ENCODE measurements around the gene MAPT.

MAPT gene

DNA sequence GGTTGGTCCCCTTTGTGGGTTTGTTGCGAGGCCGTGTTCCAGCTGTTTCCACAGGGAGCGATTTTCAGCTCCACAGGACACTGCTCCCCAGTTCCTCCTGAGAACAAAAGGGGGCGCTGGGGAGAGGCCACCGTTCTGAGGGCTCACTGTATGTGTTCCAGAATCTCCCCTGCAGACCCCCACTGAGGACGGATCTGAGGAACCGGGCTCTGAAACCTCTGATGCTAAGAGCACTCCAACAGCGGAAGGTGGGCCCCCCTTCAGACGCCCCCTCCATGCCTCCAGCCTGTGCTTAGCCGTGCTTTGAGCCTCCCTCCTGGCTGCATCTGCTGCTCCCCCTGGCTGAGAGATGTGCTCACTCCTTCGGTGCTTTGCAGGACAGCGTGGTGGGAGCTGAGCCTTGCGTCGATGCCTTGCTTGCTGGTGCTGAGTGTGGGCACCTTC, 77.4 kb downstream of the MAPT start:
- no peak overlapping the region for H3K4me3 ChIP-seq (ENCODE audit: low read depth, low read length)
- TF ChIP-seq, protein P1, sequence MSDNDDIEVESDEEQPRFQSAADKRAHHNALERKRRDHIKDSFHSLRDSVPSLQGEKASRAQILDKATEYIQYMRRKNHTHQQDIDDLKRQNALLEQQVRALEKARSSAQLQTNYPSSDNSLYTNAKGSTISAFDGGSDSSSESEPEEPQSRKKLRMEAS (IDR thresholded peaks at IDR 0.05; ENCODE audit: low read depth, low read length), result no peak
- TF ChIP-seq, protein P2, sequence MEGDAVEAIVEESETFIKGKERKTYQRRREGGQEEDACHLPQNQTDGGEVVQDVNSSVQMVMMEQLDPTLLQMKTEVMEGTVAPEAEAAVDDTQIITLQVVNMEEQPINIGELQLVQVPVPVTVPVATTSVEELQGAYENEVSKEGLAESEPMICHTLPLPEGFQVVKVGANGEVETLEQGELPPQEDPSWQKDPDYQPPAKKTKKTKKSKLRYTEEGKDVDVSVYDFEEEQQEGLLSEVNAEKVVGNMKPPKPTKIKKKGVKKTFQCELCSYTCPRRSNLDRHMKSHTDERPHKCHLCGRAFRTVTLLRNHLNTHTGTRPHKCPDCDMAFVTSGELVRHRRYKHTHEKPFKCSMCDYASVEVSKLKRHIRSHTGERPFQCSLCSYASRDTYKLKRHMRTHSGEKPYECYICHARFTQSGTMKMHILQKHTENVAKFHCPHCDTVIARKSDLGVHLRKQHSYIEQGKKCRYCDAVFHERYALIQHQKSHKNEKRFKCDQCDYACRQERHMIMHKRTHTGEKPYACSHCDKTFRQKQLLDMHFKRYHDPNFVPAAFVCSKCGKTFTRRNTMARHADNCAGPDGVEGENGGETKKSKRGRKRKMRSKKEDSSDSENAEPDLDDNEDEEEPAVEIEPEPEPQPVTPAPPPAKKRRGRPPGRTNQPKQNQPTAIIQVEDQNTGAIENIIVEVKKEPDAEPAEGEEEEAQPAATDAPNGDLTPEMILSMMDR (IDR thresholded peaks at IDR 0.05; ENCODE audit: low read depth, low read length), result peak; percentile 41
- no peak for DNase-seq (ENCODE audit: low read depth)

DNA sequence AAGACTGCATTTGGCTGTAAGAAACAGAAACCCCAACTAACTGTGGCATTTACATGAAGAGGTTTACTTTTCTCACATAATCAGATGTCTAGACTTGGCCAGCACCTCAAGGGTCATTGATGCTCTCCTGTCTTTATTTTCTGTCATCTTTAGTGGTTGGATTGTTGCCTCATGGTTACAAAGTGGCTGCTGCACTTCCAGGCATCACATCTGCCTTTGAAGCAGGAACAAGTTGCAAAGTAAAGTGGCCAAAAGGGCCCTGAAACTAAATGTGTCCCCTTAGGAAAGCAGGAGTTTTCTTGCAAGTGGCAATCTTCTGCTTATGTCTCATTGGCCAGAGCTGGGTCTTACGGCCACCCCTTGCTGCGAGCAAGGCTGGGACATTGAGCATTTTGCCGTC, 78.2 kb downstream of the MAPT start:
- no peak for DNase-seq (ENCODE audit: low read depth)
- no peak for TF ChIP-seq MYC (IDR thresholded peaks at IDR 0.05; ENCODE audit: low read depth, low read length)
- TF ChIP-seq, protein P1 (IDR thresholded peaks at IDR 0.05; ENCODE audit: low read depth, low read length), result no peak
- TF ChIP-seq, protein P2 (IDR thresholded peaks at IDR 0.05; ENCODE audit: low read depth, low read length), result no peak
- no peak for TF ChIP-seq POLR2A (IDR thresholded peaks at IDR 0.05; ENCODE audit: extremely low read depth, insufficient read length)
- H3K4me3 ChIP-seq (ENCODE audit: low read depth, low read length), result no peak overlapping the region

DNA sequence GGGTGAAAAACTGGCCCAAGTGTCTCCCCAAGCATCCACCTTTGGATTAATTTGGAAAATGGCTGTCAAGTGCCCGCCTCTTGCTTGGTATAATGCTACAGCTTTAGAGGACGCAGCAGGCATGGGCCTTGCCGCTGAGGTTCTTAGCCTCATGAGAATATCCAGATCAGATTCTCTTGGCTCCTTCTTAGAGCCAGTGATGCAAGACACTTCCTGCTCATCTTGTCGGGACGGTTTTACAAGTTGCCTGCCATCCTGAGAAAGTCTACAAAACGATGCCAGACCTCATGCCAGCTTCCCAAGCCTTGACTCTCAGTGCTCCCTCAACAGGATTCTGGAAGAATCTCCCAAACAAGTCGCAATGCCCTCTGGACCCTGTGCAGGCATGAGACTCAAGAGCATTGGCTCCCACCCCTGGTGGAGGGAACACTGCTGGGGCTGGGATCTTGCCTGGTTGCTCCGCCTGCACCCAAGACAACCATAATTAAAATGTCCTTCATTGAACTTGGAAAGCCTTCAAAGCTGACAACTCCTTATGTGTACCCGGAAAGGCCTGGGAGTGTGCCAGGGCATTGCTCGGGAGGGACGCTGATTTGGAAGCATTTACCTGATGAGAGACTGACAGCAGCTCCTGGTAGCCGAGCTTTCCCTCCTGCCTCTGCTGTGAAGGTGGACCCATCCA, 78.9 kb downstream of the MAPT start:
- DNase-seq (ENCODE audit: low read depth), result no peak
- H3K4me3 ChIP-seq (ENCODE audit: low read depth, low read length), result no peak overlapping the region
- no peak for TF ChIP-seq POLR2A (IDR thresholded peaks at IDR 0.05; ENCODE audit: extremely low read depth, insufficient read length)
- TF ChIP-seq, protein P1 (IDR thresholded peaks at IDR 0.05; ENCODE audit: low read depth, low read length), result no peak
- TF ChIP-seq, protein P2 (IDR thresholded peaks at IDR 0.05; ENCODE audit: low read depth, low read length), result no peak
- TF ChIP-seq MYC (IDR thresholded peaks at IDR 0.05; ENCODE audit: low read depth, low read length), result no peak

DNA sequence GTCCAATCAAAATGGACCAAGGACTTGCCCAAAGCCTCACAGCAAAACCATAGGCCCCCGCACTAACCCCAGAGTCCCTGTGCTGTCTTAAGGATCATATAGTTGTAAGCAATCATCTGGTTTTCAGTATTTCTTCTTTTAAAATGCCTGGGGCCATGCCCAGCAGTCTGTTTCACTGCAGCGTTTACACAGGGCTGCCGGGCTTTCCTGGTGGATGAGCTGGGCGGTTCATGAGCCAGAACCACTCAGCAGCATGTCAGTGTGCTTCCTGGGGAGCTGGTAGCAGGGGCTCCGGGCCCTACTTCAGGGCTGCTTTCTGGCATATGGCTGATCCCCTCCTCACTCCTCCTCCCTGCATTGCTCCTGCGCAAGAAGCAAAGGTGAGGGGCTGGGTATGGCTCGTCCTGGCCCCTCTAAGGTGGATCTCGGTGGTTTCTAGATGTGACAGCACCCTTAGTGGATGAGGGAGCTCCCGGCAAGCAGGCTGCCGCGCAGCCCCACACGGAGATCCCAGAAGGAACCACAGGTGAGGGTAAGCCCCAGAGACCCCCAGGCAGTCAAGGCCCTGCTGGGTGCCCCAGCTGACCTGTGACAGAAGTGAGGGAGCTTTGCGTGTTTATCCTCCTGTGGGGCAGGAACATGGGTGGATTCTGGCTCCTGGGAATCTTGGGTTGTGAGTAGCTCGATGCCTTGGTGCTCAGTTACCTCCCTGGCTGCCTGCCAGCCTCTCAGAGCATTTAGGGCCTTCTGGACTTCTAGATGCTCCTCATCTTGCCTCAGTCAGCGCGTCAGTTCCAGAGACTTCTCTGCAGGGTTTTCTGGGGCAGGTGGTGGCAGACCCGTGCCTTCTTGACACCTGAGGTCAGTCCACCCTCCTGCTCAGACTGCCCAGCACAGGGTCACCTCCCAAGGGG, 79.8 kb downstream of the MAPT start:
- no peak for DNase-seq (ENCODE audit: low read depth)
- TF ChIP-seq, protein P1 (IDR thresholded peaks at IDR 0.05; ENCODE audit: low read depth, low read length), result no peak
- TF ChIP-seq, protein P2 (IDR thresholded peaks at IDR 0.05; ENCODE audit: low read depth, low read length), result no peak
- no peak for TF ChIP-seq POLR2A (IDR thresholded peaks at IDR 0.05; ENCODE audit: extremely low read depth, insufficient read length)
- TF ChIP-seq MYC (IDR thresholded peaks at IDR 0.05; ENCODE audit: low read depth, low read length), result no peak
- H3K4me3 ChIP-seq (ENCODE audit: low read depth, low read length), result no peak overlapping the region

DNA sequence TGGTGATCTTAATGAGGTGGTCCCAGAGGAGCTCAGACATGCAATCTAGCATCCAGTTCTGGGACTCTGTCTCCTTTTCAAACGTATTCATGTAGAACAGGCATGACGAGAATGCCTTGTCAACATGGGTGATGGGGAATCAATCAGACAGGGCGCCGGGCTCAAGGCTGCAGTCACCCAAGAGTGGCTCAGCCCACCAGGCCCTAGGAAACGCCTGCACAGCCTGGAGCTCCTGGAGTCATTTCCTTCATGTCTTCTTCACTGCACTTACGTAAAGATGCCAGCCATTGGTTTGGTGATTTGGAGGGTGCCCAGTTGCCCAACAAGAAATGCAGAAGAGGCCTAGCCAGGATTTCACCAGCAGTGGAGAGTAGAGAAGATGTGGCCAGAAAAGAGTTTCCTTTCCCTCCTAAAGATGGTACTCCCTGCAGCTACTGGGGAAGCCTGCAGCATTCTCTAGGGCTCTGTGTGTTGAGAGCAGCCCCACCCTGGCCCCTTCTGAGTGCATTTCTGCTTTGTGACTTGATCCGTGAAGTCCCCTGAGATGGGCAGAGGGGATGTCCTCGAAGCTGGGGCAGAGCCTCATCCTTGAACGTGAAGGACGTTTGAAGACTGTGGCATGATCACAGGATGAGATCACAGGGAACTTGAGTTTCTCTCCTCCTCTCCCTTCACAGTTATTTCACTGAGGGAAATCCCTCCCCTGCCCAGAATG, 80.7 kb downstream of the MAPT start:
- TF ChIP-seq MYC (IDR thresholded peaks at IDR 0.05; ENCODE audit: low read depth, low read length) (no peak), POLR2A (IDR thresholded peaks at IDR 0.05; ENCODE audit: extremely low read depth, insufficient read length) (no peak)
- TF ChIP-seq, protein P1 (IDR thresholded peaks at IDR 0.05; ENCODE audit: low read depth, low read length), result no peak
- TF ChIP-seq, protein P2 (IDR thresholded peaks at IDR 0.05; ENCODE audit: low read depth, low read length), result no peak
- DNase-seq (ENCODE audit: low read depth), result no peak
- no peak overlapping the region for H3K4me3 ChIP-seq (ENCODE audit: low read depth, low read length)

Data from NB4 (cell line).